ENCODE data around the gene HOXA13. TPM values are rescaled to one million over a fixed set of nuclear protein-coding genes. Genes with fewer than 3 reads are reported as not detected.
A peak's percentile ranks its signal among the peaks of the same experiment; 100 is the strongest.

Gene HOXA13
- total RNA-seq, 1 donor from 2014 or later = not detected

DNA sequence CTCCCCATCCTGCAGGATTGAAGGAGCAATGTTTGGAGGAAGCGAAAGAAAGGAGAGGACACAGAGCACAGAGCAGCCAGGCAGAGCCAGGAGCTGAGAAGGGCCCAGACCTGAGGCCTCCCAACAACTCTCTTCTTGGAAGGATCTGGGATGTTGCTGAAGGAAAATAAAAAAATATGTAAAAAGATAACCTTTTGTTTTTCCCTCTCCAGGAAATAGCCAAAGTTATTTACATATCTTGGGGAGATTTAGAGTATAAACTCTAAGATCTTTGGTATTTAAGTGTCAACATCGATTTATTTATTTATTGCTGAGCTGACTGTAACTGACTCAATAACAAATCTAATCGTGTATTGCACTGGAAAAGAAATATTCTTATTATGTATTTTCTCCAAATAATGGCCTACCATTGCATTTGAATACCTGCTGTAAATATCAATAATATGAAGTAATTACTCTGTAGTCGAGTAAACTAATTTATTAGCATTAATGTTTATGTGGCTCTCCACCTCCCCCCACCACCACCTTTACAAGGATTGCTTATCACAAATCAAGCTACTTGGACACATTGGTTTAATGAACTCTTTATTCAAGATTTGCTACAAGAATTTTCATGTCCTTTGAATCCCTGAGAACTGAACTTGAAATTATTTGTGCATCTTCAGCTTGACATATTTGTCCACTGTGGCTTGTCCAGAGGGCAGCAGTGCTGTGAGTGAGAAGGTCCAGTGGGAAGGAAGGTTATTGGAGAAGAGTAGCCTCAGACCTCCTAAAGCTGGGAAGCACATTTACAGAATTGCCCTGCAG is 13.0 kb downstream of the HOXA13 start:
- DNase-seq = no peak
- no peak for ATAC-seq (ENCODE audit: poor library complexity)
- intact Hi-C loops (cut with DNase I) = no loop called here

DNA sequence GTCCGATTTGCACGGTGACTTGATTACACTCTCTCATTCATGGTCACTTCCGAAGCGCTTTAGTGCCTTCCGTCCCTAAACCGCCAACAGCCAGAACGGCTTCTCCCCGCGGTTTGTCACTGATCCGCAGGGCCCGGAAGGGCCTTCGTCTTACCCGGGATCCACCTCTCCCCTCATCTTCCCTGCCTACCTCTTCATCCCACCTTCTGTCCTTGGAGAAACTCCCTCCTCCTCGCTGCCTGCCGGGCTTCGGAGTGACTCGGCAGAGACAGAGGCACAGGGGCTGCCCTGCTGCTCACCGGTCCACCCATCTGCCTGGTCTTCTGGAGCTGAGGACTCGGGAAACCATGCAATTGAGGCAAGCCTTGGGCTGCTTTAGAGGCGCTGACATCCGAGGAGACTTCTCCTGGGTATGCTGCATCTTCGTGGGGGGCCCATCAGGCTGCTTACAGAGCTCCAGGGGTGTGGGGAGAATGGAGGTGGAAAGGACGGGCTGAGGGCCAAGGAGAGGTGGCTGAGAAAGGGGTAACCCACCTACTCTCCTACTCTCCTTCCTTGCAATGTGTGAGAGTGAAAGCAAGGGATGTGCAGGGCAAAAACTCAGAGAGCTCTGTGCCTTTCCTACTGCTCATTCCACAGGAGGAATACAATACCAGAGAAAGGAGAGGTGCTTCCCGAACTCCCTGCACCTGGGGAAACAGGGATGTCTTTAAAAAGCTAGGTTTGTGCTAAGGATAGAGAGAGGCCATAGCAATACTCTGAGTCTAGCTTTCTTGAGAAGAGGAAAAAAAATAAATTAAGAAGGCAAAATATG is 13.8 kb downstream of the HOXA13 start:
- DNase-seq = no peak
- ATAC-seq (ENCODE audit: poor library complexity) = no peak
- intact Hi-C loops (cut with DNase I) = no loop called here

DNA sequence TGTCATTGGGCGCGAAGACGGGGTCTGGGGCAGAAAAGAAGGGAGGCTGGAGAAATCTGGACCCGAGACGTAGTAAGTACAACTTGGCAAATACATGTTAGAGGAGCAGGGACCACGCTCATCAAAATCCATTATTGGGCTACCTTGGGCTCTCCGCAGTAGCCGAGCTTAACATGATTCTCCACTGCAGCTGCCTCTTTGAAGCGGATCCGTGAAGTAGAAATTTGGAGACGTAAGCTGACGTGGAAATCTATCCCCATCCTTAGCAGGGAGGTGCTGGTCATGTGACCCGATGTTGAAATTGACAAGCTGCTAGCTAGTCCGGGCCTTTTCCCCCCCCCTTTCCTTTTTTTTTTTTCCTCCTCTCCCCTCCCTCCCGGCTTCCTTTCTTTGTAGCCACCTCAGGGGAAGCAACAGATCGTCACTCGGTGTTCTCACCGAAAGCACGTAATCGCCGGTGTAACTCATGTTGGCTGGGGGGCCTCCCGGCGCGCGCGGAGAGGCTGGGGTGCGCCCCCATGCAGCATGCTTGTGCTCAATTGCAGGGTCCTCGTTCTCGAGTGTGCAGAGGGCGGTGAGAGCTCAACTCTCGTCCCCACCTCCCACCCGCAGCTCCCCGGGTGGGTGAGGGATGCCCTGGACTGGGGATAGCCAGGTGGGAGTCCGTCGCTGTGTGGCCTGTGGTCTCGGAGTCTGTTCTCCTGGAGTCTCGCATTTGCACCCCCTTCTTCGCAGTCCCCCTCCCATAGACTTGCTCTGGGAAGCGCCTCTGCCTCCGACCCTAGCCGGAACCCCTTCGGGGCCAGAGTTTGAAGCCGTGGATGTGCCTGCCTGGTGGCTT is 14.7 kb downstream of the HOXA13 start, which contains the start of gene HOXA11:
Gene HOXA11 (minus strand): TSS at position 220 of the 841 bp plus-strand sequence. CDS start 88 bp downstream, at position 132.
- DNase-seq = no peak
- intact Hi-C loops (cut with DNase I) = no loop called here
- ATAC-seq (ENCODE audit: poor library complexity) = no peak

DNA sequence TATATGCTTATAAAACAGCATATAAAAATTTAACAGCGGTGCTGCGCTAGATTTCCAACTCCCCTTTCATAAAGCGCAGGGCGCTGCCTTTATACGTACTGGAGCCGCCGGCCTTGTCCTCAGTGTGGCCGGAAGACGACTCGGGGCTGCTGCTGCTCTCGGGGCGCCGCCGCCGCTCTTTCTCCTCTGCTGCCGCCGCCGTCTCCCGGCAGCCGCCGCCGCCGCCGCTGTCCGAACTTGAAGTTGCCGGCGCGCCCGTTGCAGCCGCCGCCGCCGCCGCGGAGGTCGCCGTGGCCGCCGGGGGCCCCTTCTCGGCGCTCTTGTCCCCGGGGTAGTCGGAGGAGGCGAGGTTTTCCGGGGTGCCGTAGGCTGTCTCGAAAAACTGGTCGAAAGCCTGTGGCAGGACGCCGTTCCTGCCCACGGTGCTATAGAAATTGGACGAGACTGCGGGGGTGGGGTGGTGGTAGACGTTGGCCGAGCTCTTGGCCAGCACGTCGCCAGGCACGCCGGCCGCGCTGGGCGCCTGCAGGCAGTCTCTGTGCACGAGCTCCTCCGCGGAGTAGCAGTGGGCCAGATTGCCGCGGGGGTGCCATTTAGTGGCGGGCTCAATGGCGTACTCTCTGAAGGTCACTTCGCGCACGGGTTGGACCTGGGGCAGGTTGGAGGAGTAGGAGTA is 15.4 kb downstream of the HOXA13 start:
- DNase-seq = no peak
- peak; percentile 18 for ATAC-seq (ENCODE audit: poor library complexity)
- intact Hi-C loops (cut with DNase I) = no loop called here

DNA sequence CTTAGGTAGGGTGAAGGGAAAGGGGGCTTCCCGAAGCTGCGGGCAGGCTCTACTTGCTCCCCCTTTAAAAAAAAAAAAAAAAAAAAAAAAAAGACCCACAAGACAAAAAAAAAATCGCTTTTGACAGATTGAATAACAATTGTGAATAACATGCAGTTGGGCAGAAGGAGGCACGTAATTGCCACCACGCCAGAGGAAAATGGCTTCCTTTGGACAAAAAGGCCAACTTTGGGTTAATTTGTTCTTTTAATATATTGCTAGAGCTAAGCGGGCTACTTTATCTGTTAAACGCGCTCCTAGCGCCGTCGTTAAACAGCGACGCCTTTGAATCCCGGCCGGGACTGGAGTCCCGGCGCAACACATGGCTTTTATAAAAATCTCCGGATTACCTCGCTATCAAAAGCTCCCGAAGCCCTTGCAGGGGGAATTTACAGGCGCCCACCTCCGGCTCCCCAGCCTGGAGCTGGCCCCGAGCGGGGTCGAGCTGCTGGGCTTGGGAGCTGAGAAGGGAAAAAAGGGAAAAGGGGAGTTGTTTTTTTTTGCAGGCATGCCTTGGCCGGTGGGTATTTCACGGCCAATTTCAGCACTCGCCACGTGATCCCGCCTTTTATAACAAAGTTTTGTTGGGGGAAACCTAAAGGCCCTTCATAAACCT is 16.1 kb downstream of the HOXA13 start:
- intact Hi-C loops (cut with DNase I) = no loop called here
- ATAC-seq (ENCODE audit: poor library complexity) (no peak), DNase-seq (no peak)

DNA sequence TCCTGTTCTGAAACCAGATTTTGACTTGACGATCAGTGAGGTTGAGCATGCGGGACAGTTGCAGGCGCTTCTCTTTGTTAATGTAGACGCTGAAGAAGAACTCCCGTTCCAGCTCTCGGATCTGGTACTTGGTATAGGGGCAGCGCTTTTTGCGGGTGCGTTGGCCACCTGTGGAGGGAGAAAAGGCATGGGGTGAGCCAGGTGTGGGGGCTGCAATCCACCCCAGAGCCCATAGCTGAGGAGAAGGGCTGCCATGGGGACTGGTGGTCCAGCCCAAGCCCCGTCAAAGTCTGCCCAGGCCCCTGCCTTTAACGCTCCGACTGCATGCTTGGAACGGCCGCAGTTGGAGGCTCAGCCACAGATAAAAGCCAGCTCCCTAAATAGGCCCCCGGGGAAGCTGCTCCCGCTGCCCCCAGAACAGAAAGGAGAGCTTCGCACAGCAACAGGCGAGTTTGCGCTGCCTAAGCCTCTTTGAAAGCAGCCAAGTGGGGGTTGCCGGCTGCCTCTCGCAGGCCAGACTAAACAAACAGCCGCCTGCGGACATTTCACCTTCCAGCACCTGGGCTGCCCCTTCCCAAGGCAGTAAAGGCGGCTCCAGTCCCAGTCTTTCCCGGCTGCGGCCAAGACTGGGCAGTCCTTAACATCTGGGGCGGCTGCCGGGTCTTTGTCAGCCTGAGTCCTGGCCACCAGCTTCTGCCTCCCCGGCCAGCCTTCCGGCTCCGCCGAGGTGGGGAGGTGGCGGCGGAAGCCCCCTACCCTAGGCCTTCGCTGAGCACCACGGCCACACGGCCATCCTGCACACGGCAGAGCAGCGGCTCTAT is 16.8 kb downstream of the HOXA13 start:
- DNase-seq (no peak), ATAC-seq (ENCODE audit: poor library complexity) (no peak)
- intact Hi-C loops (cut with DNase I) = no loop called here

DNA sequence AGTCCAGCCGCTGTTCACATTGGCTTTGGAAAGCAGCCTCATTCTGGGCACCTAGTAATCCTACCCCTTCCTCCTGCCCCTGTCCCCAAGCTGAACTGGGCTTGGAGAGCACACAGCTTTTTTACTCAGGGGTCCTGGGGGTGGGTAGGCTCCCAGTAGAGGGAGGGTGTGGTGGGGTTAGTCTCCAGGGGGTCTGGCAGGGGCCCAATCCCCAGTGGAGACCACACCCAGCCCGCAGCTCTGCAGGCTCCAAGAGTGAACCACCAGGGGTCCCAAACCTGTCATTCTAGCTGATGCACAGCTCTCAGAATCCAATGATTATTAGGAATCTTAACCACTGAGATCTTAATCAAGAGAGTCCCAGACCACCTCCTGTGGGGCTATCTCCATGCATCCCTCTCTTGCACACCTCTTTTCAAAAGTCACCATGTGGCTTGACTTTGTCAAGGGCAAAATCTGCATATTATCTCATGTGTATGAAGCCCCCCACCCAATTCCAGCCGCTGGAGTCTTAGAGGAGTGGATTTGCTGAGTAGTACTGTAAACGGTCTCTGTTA is 17.5 kb downstream of the HOXA13 start:
- DNase-seq (no peak), ATAC-seq (ENCODE audit: poor library complexity) (no peak)
- intact Hi-C loops (cut with DNase I) = no loop called here

DNA sequence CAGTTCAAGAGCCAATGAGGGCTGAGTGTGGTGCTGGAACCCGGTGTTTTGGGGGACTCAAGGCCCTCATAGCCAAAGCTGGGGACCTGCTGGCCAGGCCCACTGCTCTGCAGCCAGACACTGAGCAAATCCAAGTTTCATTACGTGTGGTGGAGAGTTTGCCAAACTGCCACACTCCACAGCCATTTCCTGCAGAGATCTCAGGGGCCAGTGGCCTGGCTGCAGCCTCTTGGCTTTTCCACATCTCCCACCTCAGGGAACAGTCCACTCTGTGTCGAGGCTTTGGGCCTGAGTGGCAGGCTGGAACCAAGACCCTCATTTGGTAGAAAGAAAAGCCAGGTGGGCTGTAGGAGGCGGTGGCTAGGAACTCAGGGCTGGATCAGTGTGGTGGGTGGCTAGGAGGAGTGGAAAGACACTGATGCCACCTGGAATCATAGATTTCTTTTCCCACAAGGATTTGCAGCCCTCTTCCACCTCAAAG is 18.1 kb downstream of the HOXA13 start:
- intact Hi-C loops (cut with DNase I) = no loop called here
- DNase-seq (no peak), ATAC-seq (ENCODE audit: poor library complexity) (no peak)

DNA sequence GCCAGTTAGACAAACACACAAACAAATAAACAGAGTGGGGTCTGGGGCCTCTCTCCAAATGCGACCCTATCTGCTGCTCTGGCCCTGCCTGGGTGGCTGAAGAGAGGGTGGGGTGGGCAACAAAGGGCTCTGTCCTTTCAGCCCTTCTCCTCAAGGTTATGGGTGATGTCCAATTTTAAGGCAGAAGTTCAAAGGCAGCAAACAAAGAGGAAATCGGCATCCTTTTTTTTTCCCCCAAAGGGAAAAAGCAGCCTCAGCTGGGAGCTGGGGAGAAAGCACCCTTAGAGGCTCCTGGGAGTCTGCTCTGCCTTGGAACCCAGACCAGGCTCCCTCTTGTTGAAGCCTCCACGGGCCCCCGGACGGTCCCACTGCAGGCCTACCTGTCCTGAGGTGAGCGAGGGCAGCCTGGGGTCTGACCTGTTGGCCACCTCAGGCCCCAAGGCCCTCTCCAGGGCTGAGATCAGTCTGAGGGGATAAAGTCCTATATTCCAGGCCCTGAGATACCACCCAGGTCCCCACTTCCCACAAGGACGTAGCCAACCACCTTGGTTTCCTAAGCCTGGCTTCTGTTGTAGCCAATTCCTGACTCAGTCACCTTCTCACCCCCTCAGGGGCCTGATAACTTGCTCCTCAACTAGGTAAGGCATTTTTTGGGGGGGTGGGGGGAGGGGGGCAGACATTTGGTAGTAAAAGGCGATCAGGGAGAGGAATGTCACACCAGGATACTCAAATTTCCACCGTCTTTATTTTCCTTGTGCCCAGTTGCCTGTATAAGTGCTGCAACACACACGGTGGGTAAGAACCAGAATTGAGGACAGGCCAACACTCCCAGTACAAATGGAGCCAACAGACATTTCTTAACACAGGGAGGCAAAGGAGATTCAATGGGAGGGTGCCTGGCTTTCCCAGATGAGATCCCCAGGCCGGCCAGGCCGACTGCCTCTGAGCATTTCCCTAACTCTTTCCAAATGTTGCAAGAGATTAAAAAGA is 19.2 kb downstream of the HOXA13 start:
- DNase-seq (no peak), ATAC-seq (ENCODE audit: poor library complexity) (no peak)
- intact Hi-C loops (cut with DNase I) = no loop called here

DNA sequence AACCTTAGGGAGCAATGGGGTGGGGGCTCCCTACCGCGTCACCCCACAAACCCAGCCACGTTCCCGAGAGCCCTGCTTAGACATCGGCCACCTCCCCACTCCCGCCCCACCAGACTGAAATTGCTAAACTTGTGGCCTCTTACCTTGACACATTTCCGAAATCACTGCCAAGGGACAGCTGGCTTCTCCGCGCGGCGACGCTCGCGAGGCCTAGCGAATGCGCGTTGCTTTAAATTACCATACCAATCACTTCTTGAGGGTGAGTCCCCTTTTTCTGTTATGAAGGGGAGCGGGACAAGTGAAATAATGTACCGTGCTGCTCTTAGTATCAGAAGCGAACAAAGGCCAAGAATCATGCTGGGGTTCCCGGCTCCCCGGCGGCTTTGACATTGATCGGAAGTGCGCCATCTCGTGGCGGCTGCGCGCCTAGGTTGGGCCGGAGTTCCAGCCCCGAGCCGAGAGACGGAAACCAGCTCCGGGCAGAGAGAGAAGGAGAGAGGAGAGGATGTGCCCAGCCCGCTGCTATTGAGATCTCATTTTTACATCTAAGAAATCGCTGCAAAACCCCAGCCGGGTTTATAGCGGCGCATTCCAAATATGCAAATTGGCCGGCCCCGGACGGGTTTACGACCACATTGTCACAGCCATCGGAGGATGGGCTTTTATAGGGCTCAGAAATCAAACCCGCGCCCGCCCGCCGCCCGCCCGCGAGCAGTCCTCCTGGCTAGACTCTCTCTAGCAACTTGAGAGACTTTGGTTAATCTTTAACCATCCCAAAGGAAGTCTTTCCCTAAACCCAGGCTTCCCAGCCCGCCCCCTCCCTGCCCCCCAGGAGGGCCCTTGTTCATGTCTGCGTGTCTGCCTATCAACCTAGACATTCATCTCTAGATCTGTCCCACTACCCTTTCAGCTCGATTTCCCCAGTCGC is 20.1 kb downstream of the HOXA13 start:
- intact Hi-C loops (cut with DNase I) = no loop called here
- peak; percentile 78 for DNase-seq

DNA sequence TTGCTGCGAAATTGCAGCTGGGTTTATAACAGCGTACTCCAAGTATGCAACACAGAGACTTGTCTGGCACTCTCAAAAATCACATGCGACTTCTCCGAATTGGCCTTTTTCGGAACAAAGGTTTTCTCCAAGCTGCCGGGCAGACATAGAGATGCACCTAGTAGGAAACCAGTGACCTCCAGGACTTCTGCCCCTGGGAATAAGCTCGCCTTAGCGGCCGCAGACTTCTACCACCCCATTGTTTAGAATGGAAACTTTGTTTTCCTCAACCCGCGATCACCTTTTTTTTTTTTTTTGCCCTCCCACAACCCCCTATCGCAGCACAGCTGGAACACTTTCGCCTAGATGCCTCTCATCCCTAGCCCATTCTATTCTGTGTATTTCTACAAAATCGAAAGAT is 20.9 kb downstream of the HOXA13 start:
- ATAC-seq (ENCODE audit: poor library complexity) (no peak), DNase-seq (no peak)
- intact Hi-C loops (cut with DNase I) = no loop called here

More for the DNA sequence above, 20.1 kb downstream of the HOXA13 start:
- peak; percentile 74 for ATAC-seq (ENCODE audit: poor library complexity)

DNA sequence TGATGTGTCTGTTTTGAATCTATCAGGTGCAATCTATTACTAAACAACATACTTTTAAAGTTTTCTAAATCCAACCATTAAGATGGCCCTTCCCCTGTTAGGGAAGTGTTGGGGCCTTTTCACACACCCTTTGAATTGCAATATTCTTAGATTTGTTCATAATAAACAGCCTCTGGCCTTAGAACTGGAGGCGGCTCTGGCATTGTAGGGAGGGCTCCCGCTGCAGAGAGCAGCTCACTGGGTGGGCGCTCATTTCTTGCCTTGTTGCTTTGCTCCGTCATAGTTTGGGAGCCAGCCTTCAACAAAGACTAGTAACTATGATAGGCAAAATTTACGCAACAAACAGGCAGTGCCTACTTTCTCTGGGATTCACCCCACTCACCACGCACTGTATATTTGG is 21.5 kb downstream of the HOXA13 start:
- intact Hi-C loops (cut with DNase I) = no loop called here
- DNase-seq (no peak), ATAC-seq (ENCODE audit: poor library complexity) (no peak)

DNA sequence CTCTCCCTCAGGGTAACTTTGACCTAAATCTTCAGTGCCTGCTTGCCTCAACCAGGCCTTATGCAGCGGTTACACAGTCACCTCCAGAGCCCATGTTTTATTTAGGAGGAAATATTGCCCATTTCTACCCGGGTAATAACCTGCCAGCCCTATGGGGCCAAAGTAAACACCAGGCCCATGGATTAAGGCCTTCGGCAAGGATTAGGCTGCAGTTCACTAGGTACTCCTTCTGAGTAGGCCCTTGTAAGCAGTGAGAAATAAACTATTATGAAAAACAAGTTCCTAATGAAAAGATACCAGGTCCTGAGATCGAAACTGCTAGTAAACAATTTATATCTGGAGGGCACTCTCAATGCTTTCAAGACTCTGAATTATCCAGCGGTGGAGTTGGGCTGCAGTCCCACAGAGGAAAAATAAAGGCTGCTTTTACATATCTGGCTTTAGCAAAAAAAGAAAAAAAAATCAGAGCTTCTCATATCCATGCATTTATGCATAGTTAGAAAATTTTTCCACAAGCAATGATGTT is 22.0 kb downstream of the HOXA13 start:
- intact Hi-C loops (cut with DNase I) = no loop called here
- DNase-seq = no peak
- ATAC-seq (ENCODE audit: poor library complexity) = no peak

DNA sequence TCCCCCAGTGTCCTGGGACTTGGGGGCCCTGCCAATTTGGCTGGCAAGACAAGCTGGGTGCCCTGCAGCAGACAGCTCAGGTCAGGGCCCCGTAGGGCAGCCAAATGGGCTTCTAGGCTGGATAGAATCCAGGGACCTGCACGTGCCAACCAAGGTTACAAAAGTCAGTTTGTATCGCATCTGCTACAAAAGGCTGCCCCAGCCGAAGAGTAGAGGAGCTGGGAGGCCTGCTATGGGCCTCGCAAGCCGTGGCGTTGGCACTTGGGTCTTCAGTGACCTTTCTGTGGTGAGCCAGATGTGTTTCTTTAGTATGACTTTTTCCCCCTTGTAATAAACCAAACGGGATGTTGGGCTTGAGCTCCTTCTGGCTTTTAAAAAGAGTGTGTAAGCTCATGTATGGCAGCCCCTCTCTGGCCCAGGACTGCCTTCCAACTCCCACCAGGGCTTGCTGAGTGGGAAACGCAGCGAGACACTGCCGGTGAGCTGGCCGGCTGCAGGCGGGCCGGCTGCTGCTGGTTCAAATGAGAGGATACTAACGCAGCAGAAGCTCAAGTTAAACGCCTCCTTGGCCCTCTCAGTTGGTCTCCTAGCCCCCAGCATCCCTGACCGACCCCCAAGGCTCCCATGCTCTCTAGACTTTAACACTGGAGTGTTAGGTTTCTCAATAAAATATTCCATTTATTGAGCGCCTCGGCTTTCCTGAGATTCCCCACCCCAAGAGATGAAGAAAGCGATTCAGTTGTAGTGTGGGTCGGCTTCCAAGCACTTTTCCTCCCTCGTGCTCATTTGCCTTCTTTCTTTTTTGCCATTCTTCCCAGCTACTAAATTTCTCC is 22.7 kb downstream of the HOXA13 start:
- no peak for DNase-seq
- intact Hi-C loops (cut with DNase I) = no loop called here
- no peak for ATAC-seq (ENCODE audit: poor library complexity)

Data from Right ventricle myocardium superior (tissue), 1 donor.